Neural progenitor cell (in vitro differentiated cells): Measurements from ENCODE around the gene UGT1A10. TPM values are rescaled to one million over a fixed set of nuclear protein-coding genes. Genes with fewer than 3 reads are reported as not detected.
"Not testable (repeated sequence)": the region's sequence is repeated elsewhere in the genome, so short reads cannot be mapped to it uniquely, and the experiment has no call there.

Source experiments
- DNase-seq: peaks from one replicate; pipeline ENCODE4 v3.0.0-alpha.2; 2016; ENCODE audit warnings: low spot score
- H2AFZ ChIP-seq: fragments of 200-600 bp; sonication (generic); replicated peaks from 2 replicates; pipeline ENCODE4 v1.6.1; 2016; ENCODE audit warnings: antibody characterized with exemption
- H3F3A ChIP-seq: fragments of 200-600 bp; sonication (generic); 2 replicates; pipeline ENCODE4 v1.6.1; 2016; ENCODE audit warnings: antibody characterized with exemption, low read depth
- H3K27ac ChIP-seq: fragments of 200-600 bp; sonication (generic); 2 replicates; pipeline ENCODE4 v1.5.1; 2016; ENCODE audit warnings: mild to moderate bottlenecking
- H3K27me3 ChIP-seq: fragments of 200-600 bp; sonication (generic); 2 replicates; pipeline ENCODE4 v1.6.1; 2016; ENCODE audit warnings: mild to moderate bottlenecking, moderate library complexity
- H3K36me3 ChIP-seq: fragments of 200-600 bp; sonication (generic); 2 replicates; pipeline ENCODE4 v1.5.1; 2016
- H3K4me1 ChIP-seq: fragments of 200-600 bp; sonication (generic); 2 replicates; pipeline ENCODE4 v1.6.1; 2016; ENCODE audit warnings: mixed run types
- H3K4me2 ChIP-seq: fragments of 200-600 bp; sonication (generic); 2 replicates; pipeline ENCODE4 v1.6.1; 2016
- H3K4me3 ChIP-seq: fragments of 200-600 bp; sonication (generic); 2 replicates; pipeline ENCODE4 v1.5.1; 2016
- H3K79me2 ChIP-seq: fragments of 200-600 bp; sonication (generic); 2 replicates; pipeline ENCODE4 v1.6.1; 2016; ENCODE audit warnings: low read depth
- H3K9ac ChIP-seq: fragments of 200-600 bp; sonication (generic); 2 replicates; pipeline ENCODE4 v1.6.1; 2016
- H3K9me3 ChIP-seq: fragments of 200-600 bp; sonication (generic); 2 replicates; pipeline ENCODE4 v1.5.1; 2016; ENCODE audit warnings: low read depth
- H4K20me1 ChIP-seq: fragments of 200-600 bp; sonication (generic); 2 replicates; pipeline ENCODE4 v1.6.1; 2016; ENCODE audit warnings: low read depth
- H3K27ac Mint-ChIP-seq: 3 replicates; pipeline ENCODE4 v1.8.0; 2021; ENCODE audit warnings: mixed read lengths
- H3K27me3 Mint-ChIP-seq: 2 replicates; pipeline ENCODE4 v1.8.0; 2022; ENCODE audit warnings: low read depth, mild to moderate bottlenecking, inconsistent platforms, moderate library complexity, mixed read lengths; ENCODE audit not compliant: insufficient read depth
- H3K36me3 Mint-ChIP-seq: 3 replicates; pipeline ENCODE4 v1.8.0; 2021; ENCODE audit warnings: mixed read lengths
- H3K4me1 Mint-ChIP-seq: 3 replicates; pipeline ENCODE4 v1.8.0; 2021; ENCODE audit warnings: mixed read lengths
- H3K4me3 Mint-ChIP-seq: 3 replicates; pipeline ENCODE4 v1.8.0; 2021; ENCODE audit warnings: mild to moderate bottlenecking, moderate library complexity, mixed read lengths
- H3K9me3 Mint-ChIP-seq: 3 replicates; pipeline ENCODE4 v1.8.0; 2020; ENCODE audit warnings: mixed read lengths
- CTCF ChIP-seq: fragments of 200-600 bp; sonication (generic); IDR thresholded peaks from 2 replicates; pipeline ENCODE4 v1.5.1; 2017; ENCODE audit warnings: antibody characterized with exemption, mild to moderate bottlenecking
- EZH2 ChIP-seq: fragments of 200-600 bp; sonication (generic); IDR thresholded peaks from 2 replicates; pipeline ENCODE4 v1.6.1; 2017; ENCODE audit warnings: antibody characterized with exemption, mild to moderate bottlenecking, moderate library complexity
- EZH2phosphoT487 ChIP-seq: fragments of 200-600 bp; sonication (generic); IDR thresholded peaks from 2 replicates; pipeline ENCODE4 v1.6.1; 2017; ENCODE audit warnings: antibody characterized with exemption
- total RNA-seq: library from RNA; depleted of rRNA; stranded (reverse); fragments of >200 nt; gene quantifications from 2 replicates; pipeline ENCODE4 v1.2.3, GENCODE V29; 2015; ENCODE audit warnings: low replicate concordance

The UGT1A10 gene
- total RNA-seq, 1 donor from 2014 or later, result not detected

GRCh38 chr2:233746475-233747282 lies 110.4 kb downstream of the UGT1A10 start:
- H3K79me2 ChIP-seq, result no peaks in the 10 kb centered on the region

DNA sequence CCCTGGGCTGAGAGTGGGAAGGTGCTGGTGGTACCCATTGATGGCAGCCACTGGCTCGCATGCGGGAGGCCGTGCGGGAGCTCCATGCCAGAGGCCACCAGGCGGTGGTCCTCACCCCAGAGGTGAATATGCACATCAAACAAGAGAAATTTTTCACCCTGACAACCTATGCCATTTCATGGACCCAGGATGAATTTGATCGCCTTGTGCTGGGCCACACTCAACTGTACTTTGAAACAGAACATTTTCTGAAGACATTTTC lies 111.0 kb downstream of the UGT1A10 start:
- H3K4me2 ChIP-seq, result no peak overlapping the region
- no peak overlapping the region for H3K27ac ChIP-seq
- H3K9me3 Mint-ChIP-seq, result peaks cover 28% of the 10 kb centered on the region
- no peaks in the 10 kb centered on the region for H3K4me1 ChIP-seq
- peaks cover 5% of the 10 kb centered on the region for H3K4me1 Mint-ChIP-seq
- no peak overlapping the region for H3K4me3 Mint-ChIP-seq
- no peaks in the 10 kb centered on the region for H3K9me3 ChIP-seq
- H3K27me3 ChIP-seq, result no peaks in the 10 kb centered on the region
- no peak overlapping the region for H3K9ac ChIP-seq
- no peak overlapping the region for H3K4me3 ChIP-seq
- no peak for TF ChIP-seq CTCF
- TF ChIP-seq EZH2, result no peak
- no peak for TF ChIP-seq EZH2phosphoT487
- no peak overlapping the region for H3K27ac Mint-ChIP-seq
- no peaks in the 10 kb centered on the region for H3F3A ChIP-seq
- peaks cover 1% of the 10 kb centered on the region for H3K36me3 Mint-ChIP-seq
- no peaks in the 10 kb centered on the region for H3K79me2 ChIP-seq
- DNase-seq, result no peak
- H2AFZ ChIP-seq, result no peak overlapping the region
- H3K36me3 ChIP-seq, result no peaks in the 10 kb centered on the region
- H4K20me1 ChIP-seq, result no peaks in the 10 kb centered on the region
- H3K27me3 Mint-ChIP-seq, result peaks cover 4% of the 10 kb centered on the region

More at GRCh38 chr2:233746475-233747282, 110.4 kb downstream of the UGT1A10 start:
- peaks cover 5% of the 10 kb centered on the region for H3K4me1 Mint-ChIP-seq
- Histone ChIP-seq H4K20me1 (no peaks in the 10 kb centered on the region), H3K36me3 (no peaks in the 10 kb centered on the region), H3K27me3 (no peaks in the 10 kb centered on the region), H3K4me2 (no peak overlapping the region), H3K9me3 (no peaks in the 10 kb centered on the region), H3K9ac (no peak overlapping the region), H3K4me3 (no peak overlapping the region), H2AFZ (no peak overlapping the region), H3F3A (no peaks in the 10 kb centered on the region), H3K4me1 (no peaks in the 10 kb centered on the region), H3K27ac (no peak overlapping the region)
- no peak overlapping the region for H3K4me3 Mint-ChIP-seq
- TF ChIP-seq EZH2, result no peak
- TF ChIP-seq EZH2phosphoT487, result no peak
- no peak for TF ChIP-seq CTCF
- peak overlapping the region; percentile 94 for H3K27ac Mint-ChIP-seq
- peaks cover 25% of the 10 kb centered on the region for H3K9me3 Mint-ChIP-seq
- no peak for DNase-seq
- peaks cover 4% of the 10 kb centered on the region for H3K27me3 Mint-ChIP-seq
- peaks cover 1% of the 10 kb centered on the region for H3K36me3 Mint-ChIP-seq

DNA sequence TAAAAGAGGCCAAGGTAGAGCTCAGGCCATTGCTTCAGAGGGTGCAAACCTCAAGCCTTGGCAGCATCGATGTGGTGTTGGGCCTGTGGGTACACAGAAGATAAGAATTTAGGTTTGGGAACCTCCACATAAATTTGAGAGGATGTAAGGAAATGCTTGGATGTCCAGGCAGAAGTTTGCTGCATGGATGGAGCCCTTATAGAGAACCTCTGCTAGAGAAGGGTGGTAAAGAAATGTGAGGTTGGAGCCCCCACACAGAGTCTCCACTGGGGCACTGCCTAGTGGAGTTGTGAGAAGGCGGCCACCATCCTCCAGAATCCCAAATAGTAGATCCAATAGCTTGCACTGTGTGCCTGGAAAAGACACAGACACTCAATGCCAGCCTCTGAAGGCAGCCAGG lies 114.4 kb downstream of the UGT1A10 start:
- H3K9me3 ChIP-seq, H3K4me1 Mint-ChIP-seq, H3K4me3 Mint-ChIP-seq, H3K36me3 Mint-ChIP-seq, H3K4me2 ChIP-seq, H3K27ac ChIP-seq, H2AFZ ChIP-seq, H3K27me3 Mint-ChIP-seq, H3K27me3 ChIP-seq, DNase-seq, H3K4me1 ChIP-seq, H4K20me1 ChIP-seq, H3K79me2 ChIP-seq, H3F3A ChIP-seq, H3K27ac Mint-ChIP-seq, H3K4me3 ChIP-seq, H3K9ac ChIP-seq, H3K36me3 ChIP-seq: not testable (repeated sequence)
- peaks cover 36% of the 10 kb centered on the region for H3K9me3 Mint-ChIP-seq

- not testable (repeated sequence) for H3K36me3 ChIP-seq, H3K27me3 Mint-ChIP-seq, H3K9me3 ChIP-seq, H3K4me3 Mint-ChIP-seq, H2AFZ ChIP-seq, H3K4me3 ChIP-seq, H3K4me2 ChIP-seq, H3K4me1 Mint-ChIP-seq, H3K27ac Mint-ChIP-seq, H3K79me2 ChIP-seq, H3K27me3 ChIP-seq, H3K27ac ChIP-seq, H3K9ac ChIP-seq, DNase-seq, H3K4me1 ChIP-seq, H4K20me1 ChIP-seq, H3K36me3 Mint-ChIP-seq, H3F3A ChIP-seq
- H3K9me3 Mint-ChIP-seq, result peaks cover 36% of the 10 kb centered on the region
Observed at GRCh38 chr2:233751212-233752009, 115.2 kb downstream of the UGT1A10 start.
